ENCODE results near the gene PRKAR1B. TPM values are rescaled to one million over a fixed set of nuclear protein-coding genes. Genes with fewer than 3 reads are reported as not detected.

Gene PRKAR1B
- polyA plus RNA-seq, 1 of the 3 experiments (the other 2 are of a cell fraction): 63.7 TPM

GRCh38 chr7:595621-596010, 131.5 kb downstream of the PRKAR1B start:
- peaks cover 4 to 12% of the 10 kb centered on the region in 2 experiments for H3K36me3 ChIP-seq (replicated peaks in 1 of 2; ENCODE audit: control insufficient read depth in 1 of 2, insufficient read depth in 2 of 2, low read length in 1 of 2)
- WGBS (ENCODE audit: low lambda C conversion rate): 97% methylated on average over 10 of the region's 10 CpGs
- H4K20me1 ChIP-seq (ENCODE audit: insufficient read depth): no peaks in the 10 kb centered on the region
- no peaks in the 10 kb centered on the region for H3K27me3 ChIP-seq (ENCODE audit: insufficient read depth)
- CTCF ChIA-PET: no interaction called here
- H3K79me2 ChIP-seq (ENCODE audit: insufficient read depth): no peaks in the 10 kb centered on the region
- POLR2A ChIA-PET: no interaction called here
- no peak overlapping the region for H3K9ac ChIP-seq
- H3K4me1 ChIP-seq (ENCODE audit: control insufficient read depth in 1 of 2, insufficient read depth in 2 of 2, low read depth in 1 of 2, low read length in 1 of 2): no peaks in the 10 kb centered on the region
- H3K4me3 ChIP-seq (ENCODE audit: low read depth in 2 of 2, low read length in 1 of 2): no peak overlapping the region
- no peak overlapping the region for H3K27ac ChIP-seq (ENCODE audit: low read depth in 2 of 2, low read length in 1 of 2)
- H3K4me2 ChIP-seq: no peak overlapping the region
- DNase-seq: no peak
- no peak overlapping the region for H2AFZ ChIP-seq (ENCODE audit: low read depth)
- TF ChIP-seq RCOR1 (IDR thresholded peaks at IDR 0.05; ENCODE audit: low read length) (no peak), RFX5 (IDR thresholded peaks at IDR 0.05; ENCODE audit: low read length) (no peak), CTCF (IDR thresholded peaks at IDR 0.05) (no peak), MEF2A (IDR thresholded peaks at IDR 0.05; ENCODE audit: borderline replicate concordance, low read depth) (no peak), FOXJ3 (CRISPR knock-in tag; IDR thresholded peaks at IDR 0.05) (no peak)
- TF ChIP-seq, protein P1, sequence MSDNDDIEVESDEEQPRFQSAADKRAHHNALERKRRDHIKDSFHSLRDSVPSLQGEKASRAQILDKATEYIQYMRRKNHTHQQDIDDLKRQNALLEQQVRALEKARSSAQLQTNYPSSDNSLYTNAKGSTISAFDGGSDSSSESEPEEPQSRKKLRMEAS (IDR thresholded peaks at IDR 0.05; ENCODE audit: low read depth): no peak
- no peaks in the 10 kb centered on the region for H3K9me2 ChIP-seq
- no peaks in the 10 kb centered on the region for H3K9me3 ChIP-seq
- H3F3A ChIP-seq (replicated peaks; ENCODE audit: insufficient read depth): no peaks in the 10 kb centered on the region

- no peak overlapping the region for H3K27ac ChIP-seq (ENCODE audit: low read depth in 2 of 2, low read length in 1 of 2)
- H3K27me3 ChIP-seq (ENCODE audit: insufficient read depth): no peaks in the 10 kb centered on the region
- H3K9me2 ChIP-seq: no peaks in the 10 kb centered on the region
- H2AFZ ChIP-seq (ENCODE audit: low read depth): no peak overlapping the region
- no peak for DNase-seq
- H3K4me2 ChIP-seq: no peak overlapping the region
- WGBS (ENCODE audit: low lambda C conversion rate): 91% methylated on average over 29 of the region's 29 CpGs
- peaks cover 4 to 12% of the 10 kb centered on the region in 2 experiments for H3K36me3 ChIP-seq (replicated peaks in 1 of 2; ENCODE audit: control insufficient read depth in 1 of 2, insufficient read depth in 2 of 2, low read length in 1 of 2)
- ChIA-PET POLR2A (no interaction called here), CTCF (interaction anchor here (1.2 kb wide), 1 partner anchor 9 kb away, joined by 4 read pairs; no protein-coding TSS in a partner anchor)
- H3K9me3 ChIP-seq: no peaks in the 10 kb centered on the region
- no peaks in the 10 kb centered on the region for H3K4me1 ChIP-seq (ENCODE audit: control insufficient read depth in 1 of 2, insufficient read depth in 2 of 2, low read depth in 1 of 2, low read length in 1 of 2)
- no peaks in the 10 kb centered on the region for H3K79me2 ChIP-seq (ENCODE audit: insufficient read depth)
- no peak overlapping the region for H3K9ac ChIP-seq
- H3K4me3 ChIP-seq (ENCODE audit: low read depth in 2 of 2, low read length in 1 of 2): no peak overlapping the region
- no peaks in the 10 kb centered on the region for H4K20me1 ChIP-seq (ENCODE audit: insufficient read depth)
- no peaks in the 10 kb centered on the region for H3F3A ChIP-seq (replicated peaks; ENCODE audit: insufficient read depth)
- TF ChIP-seq NFIC (IDR thresholded peaks at IDR 0.05; ENCODE audit: borderline replicate concordance) (no peak), NRF1 (IDR thresholded peaks at IDR 0.05; ENCODE audit: low read depth, low read length) (no peak), POLR2AphosphoS5 (IDR thresholded peaks at IDR 0.05; ENCODE audit: low read depth, low read length) (no peak), FOSL2 (IDR thresholded peaks at IDR 0.05; ENCODE audit: borderline replicate concordance, low read depth) (no peak), CHD2 (IDR thresholded peaks at IDR 0.05; ENCODE audit: low read length, partially characterized antibody) (no peak), GABPA (IDR thresholded peaks at IDR 0.05; ENCODE audit: low read depth) (no peak), SIN3A (IDR thresholded peaks at IDR 0.05; ENCODE audit: borderline replicate concordance, low read depth, low read length) (no peak), ELF1 (IDR thresholded peaks at IDR 0.05) (no peak), REST (IDR thresholded peaks at IDR 0.05; ENCODE audit: low read depth, low read length) (no peak), RAD21 (IDR thresholded peaks at IDR 0.05; ENCODE audit: low read length) (no peak), PBX3 (IDR thresholded peaks at IDR 0.05) (no peak), RXRA (IDR thresholded peaks at IDR 0.05; ENCODE audit: borderline replicate concordance, low read depth) (no peak)
- TF ChIP-seq, protein P2, sequence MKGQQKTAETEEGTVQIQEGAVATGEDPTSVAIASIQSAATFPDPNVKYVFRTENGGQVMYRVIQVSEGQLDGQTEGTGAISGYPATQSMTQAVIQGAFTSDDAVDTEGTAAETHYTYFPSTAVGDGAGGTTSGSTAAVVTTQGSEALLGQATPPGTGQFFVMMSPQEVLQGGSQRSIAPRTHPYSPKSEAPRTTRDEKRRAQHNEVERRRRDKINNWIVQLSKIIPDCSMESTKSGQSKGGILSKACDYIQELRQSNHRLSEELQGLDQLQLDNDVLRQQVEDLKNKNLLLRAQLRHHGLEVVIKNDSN (IDR thresholded peaks at IDR 0.05; ENCODE audit: borderline replicate concordance, low read depth): no peak
- TF ChIP-seq, protein P3, sequence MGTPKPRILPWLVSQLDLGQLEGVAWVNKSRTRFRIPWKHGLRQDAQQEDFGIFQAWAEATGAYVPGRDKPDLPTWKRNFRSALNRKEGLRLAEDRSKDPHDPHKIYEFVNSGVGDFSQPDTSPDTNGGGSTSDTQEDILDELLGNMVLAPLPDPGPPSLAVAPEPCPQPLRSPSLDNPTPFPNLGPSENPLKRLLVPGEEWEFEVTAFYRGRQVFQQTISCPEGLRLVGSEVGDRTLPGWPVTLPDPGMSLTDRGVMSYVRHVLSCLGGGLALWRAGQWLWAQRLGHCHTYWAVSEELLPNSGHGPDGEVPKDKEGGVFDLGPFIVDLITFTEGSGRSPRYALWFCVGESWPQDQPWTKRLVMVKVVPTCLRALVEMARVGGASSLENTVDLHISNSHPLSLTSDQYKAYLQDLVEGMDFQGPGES (IDR thresholded peaks at IDR 0.05; ENCODE audit: low read depth, low read length): no peak
These were observed 132.0 kb downstream of the PRKAR1B start for GRCh38 chr7:594920-595620.
